AG10803 (cell line): ENCODE measurements around the gene SOBP.
"Not testable (repeated sequence)": the region's sequence is repeated elsewhere in the genome, so short reads cannot be mapped to it uniquely, and the experiment has no call there.

ENCODE experiments used
- DNase-seq: peaks from one replicate; pipeline ENCODE4 v3.0.0; 2010; ENCODE audit warnings: low read depth
- H3K4me3 ChIP-seq: 2 replicates; pipeline ENCODE4 v1.5.1; 2011; ENCODE audit warnings: mild to moderate bottlenecking, low read length, control low read depth
- CTCF ChIP-seq: conservative IDR thresholded peaks from 2 replicates; pipeline ENCODE4 v1.5.1; 2011; ENCODE audit warnings: mild to moderate bottlenecking, low read length, control low read depth, inconsistent platforms

The SOBP gene

GRCh38 chr6:107546691-107547450 lies 57.0 kb downstream of the SOBP start:
- TF ChIP-seq CTCF = no peak
- no peak for DNase-seq
- H3K4me3 ChIP-seq = no peak overlapping the region

GRCh38 chr6:107547451-107547840 lies 57.5 kb downstream of the SOBP start:
- no peak overlapping the region for H3K4me3 ChIP-seq
- no peak for TF ChIP-seq CTCF
- no peak for DNase-seq

- DNase-seq = no peak
Observed at GRCh38 chr6:107550241-107550840, 60.4 kb downstream of the SOBP start.

GRCh38 chr6:107550906-107551305 lies 61.0 kb downstream of the SOBP start:
- H3K4me3 ChIP-seq = no peak overlapping the region
- TF ChIP-seq CTCF = no peak

More at GRCh38 chr6:107550241-107550840, 60.4 kb downstream of the SOBP start:
- TF ChIP-seq CTCF = no peak
- no peak overlapping the region for H3K4me3 ChIP-seq

GRCh38 chr6:107553121-107553520 lies 63.2 kb downstream of the SOBP start:
- not testable (repeated sequence) for DNase-seq

More at GRCh38 chr6:107550906-107551305, 61.0 kb downstream of the SOBP start:
- DNase-seq = no peak

GRCh38 chr6:107554326-107554725 lies 64.4 kb downstream of the SOBP start:
- no peak for DNase-seq
- no peak overlapping the region for H3K4me3 ChIP-seq
- TF ChIP-seq CTCF = no peak

More at GRCh38 chr6:107553121-107553520, 63.2 kb downstream of the SOBP start:
- H3K4me3 ChIP-seq = not testable (repeated sequence)

GRCh38 chr6:107554918-107555317 lies 65.0 kb downstream of the SOBP start:
- no peak for TF ChIP-seq CTCF
- H3K4me3 ChIP-seq = no peak overlapping the region
- DNase-seq = no peak
